HFF-Myc (cell line): ENCODE measurements around the gene NGFR.
"Not testable (repeated sequence)": the region's sequence is repeated elsewhere in the genome, so short reads cannot be mapped to it uniquely, and the experiment has no call there.

ENCODE experiments used
- DNase-seq: peaks from one replicate; pipeline ENCODE4 v3.0.0-alpha.2; 2011; ENCODE audit warnings: low read depth; ENCODE audit errors: extremely low read depth
- H3K4me3 ChIP-seq: replicated peaks from 2 replicates; pipeline ENCODE4 v1.5.1; 2011; ENCODE audit warnings: low read depth, mild to moderate bottlenecking, control low read depth, low read length
- TF ChIP-seq, protein P1 (sequence below): IDR thresholded peaks from 2 replicates; pipeline ENCODE4 v1.5.1; 2012; ENCODE audit warnings: mild to moderate bottlenecking, low read depth, low read length, control low read depth; ENCODE audit errors: missing control alignments

The NGFR gene

DNA sequence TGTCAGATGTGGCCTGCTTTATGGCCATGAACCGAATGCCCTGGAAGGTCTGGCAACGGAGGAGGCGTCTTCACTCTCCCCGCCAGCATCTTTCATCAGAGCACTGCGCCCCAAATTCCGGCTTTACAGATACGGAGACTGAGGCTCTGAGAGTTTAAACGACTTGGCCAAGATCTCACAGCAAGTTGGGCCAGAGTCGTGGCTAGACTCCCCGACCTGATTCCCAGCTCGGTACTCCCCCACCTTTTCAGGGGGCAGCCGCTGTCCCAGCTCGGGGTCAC, 1.7 kb downstream of the NGFR start:
- no peak for DNase-seq
- TF ChIP-seq, protein P1, sequence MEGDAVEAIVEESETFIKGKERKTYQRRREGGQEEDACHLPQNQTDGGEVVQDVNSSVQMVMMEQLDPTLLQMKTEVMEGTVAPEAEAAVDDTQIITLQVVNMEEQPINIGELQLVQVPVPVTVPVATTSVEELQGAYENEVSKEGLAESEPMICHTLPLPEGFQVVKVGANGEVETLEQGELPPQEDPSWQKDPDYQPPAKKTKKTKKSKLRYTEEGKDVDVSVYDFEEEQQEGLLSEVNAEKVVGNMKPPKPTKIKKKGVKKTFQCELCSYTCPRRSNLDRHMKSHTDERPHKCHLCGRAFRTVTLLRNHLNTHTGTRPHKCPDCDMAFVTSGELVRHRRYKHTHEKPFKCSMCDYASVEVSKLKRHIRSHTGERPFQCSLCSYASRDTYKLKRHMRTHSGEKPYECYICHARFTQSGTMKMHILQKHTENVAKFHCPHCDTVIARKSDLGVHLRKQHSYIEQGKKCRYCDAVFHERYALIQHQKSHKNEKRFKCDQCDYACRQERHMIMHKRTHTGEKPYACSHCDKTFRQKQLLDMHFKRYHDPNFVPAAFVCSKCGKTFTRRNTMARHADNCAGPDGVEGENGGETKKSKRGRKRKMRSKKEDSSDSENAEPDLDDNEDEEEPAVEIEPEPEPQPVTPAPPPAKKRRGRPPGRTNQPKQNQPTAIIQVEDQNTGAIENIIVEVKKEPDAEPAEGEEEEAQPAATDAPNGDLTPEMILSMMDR: no peak
- peak overlapping the region; percentile 32 for H3K4me3 ChIP-seq

DNA sequence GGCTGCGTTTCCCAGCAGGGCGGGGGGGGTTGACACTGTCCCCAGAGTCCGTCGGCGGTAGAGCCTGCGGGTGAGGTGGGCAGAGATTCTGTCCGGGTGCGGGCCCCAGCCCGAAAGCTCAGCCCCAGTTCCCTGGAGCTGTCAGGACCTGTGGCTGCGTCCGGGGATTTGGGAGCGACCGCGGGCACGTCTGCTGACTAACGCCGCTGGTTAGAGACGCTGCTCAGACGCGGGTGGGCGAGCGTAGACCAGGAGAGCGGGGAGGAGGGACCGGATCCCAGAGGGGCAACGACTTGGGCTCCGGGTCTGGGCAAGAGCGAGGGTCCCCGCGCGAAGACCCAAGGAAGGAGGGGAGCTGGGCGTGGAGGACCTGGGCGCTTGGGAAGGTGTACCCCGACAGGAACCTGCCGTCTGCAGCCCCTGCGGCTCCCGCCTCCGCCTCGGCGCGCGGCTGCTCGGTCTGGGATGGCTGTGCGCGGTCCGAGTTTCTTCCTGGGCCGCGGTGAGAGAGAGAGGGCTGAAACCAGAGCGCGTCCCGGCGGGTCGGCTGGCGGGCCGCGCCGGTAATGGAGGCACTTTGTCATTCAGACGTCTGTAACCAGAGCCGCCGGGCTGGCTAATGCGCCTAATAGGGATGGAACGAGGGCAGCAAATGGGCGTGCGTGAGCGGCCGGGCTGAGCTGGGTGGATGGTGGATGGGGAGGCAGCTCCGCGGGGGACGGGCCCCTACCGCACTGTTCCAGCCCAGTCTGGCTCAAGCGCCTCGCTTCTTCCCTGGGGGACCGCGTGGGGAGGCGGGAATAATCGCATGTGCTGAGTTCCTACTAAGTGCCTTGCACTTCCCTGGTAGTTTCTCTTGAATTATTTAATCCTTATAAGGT, 2.3 kb downstream of the NGFR start:
- peak overlapping the region; percentile 32 for H3K4me3 ChIP-seq
- TF ChIP-seq, protein P1: no peak
- DNase-seq: no peak

DNA sequence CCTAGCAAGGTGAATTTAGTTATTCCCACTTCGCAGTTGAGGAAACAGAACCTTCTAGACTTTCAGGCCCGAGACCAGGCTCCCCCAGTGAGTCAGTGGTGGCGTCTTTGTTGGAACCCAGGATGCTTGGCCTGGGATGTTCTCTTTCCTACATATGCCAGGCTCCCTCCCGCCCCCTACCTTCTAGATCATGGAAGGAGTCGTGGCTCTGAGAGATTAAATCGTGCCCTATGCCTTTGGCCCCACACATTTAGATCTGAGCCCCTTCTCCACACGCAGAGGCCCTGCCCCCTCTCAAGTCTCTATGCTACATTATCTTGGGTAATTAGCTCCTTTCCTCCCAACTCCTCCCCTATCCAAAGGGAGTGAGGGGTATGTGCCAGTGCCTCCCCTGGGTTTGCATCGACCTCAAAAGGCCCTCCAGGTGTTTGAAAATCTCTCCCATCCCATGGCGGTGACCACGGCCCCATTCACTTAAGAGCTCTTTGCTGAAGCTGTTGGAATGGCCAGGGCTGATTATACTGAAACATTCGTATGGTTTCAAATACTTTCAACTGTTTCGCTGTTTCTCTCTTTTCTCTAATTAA, 3.0 kb downstream of the NGFR start:
- no peak overlapping the region for H3K4me3 ChIP-seq
- TF ChIP-seq, protein P1: no peak
- DNase-seq: no peak

DNA sequence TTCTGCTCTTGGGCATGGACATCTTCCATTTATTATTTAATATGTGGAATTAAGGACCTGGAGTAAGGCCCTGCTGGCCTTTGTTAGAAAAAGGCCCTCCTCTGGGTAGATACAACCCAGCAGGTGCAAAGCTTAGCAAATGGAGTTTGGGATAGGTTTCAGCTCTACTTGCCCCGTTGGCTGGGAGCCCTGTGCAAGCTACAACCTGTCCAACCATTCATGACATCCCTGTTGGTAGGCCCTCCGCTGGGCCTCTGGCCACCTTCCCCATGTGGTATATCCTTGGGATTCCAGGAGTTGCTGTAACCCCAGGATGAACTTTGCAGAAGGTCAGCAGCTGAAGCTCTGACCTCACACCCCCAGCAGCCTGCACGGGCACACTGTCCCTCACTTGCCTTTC, 6.4 kb downstream of the NGFR start:
- H3K4me3 ChIP-seq: no peak overlapping the region
- DNase-seq: no peak
- TF ChIP-seq, protein P1: no peak

DNA sequence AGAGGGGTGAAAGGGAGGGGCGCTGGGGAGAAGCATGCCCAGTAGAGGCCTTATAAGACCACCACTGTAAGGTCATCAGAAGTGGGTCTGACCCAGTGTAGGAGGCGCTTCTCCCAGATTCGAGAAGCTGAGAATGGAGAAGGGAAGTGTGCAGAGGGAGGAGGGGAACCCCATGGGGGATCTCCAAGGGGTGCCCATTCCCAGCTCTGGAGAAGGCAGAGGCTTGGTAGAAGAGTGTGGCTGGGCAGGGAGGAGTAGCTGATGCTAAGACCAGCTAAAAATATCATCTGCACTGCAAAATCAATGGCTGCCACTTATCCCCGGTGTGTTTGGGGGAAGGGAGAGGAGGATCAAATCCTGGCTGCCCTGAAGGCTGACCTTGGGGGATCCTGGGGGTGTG, 7.2 kb downstream of the NGFR start:
- no peak overlapping the region for H3K4me3 ChIP-seq
- no peak for DNase-seq
- TF ChIP-seq, protein P1: no peak

DNA sequence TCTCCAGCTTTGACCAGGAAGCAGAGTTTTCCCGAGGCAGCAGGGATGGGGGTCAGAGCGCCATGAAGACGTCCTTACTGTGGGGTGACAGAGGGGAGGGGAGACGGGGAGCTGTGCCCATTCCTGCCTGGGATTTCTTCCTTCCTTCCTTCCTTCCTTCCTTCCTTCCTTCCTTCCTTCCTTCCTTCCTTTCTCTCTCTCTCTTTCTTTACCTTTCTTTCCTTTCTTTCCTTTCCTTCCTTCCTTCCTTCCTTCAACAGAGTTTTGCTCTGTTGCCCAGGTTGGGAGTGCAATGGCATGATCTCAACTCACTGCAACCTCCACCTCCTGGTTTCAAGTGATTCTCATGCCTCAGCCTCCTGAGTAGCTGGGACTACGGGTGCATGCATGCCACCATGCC, 7.6 kb downstream of the NGFR start:
- not testable (repeated sequence) for DNase-seq, H3K4me3 ChIP-seq

DNA sequence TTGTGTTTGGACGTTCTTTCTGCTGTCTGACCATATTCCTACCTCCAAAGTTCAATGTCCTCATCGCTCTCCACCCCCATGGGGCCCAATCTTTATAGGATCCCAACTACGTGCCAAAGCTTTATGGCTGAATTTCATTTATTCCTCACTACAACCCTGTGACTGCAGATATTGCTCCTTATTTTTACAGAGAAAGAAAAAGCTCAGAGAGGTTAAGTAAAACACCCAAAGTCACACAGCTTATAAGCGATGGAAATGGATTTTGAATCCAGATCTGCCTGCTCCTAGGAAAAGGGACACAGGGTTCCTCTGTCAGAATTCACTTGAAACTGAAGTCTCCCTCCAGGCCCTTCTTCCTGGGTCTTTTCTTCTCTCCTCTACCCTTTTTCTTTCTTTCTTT, 9.3 kb downstream of the NGFR start:
- no peak for DNase-seq
- no peak overlapping the region for H3K4me3 ChIP-seq
- TF ChIP-seq, protein P1: no peak
